CD4-positive, CD25-positive, alpha-beta regulatory T cell (primary cell): ENCODE results near the gene ADH4. TPM values are rescaled to one million over a fixed set of nuclear protein-coding genes. Genes with fewer than 3 reads are reported as not detected.

Experiments used
- ATAC-seq, 2 donors: fragments of 150-1000 bp; cut with Tn5 transposase; one replicate each; pipeline ENCODE4 v1.10.0; 2021; ENCODE audit warnings: low read depth in 2 of 2, moderate number of reproducible peaks in 2 of 2, moderate library complexity in 1 of 2
- DNase-seq, 3 donors: peaks; one replicate each; pipeline versions ENCODE4 v3.0.0 to v3.0.0-alpha.2; 2012 to 2022; ENCODE audit warnings: mixed read lengths in 1 of 3
- H3K27ac ChIP-seq: one replicate; pipeline ENCODE4 v1.7.0; 2013; ENCODE audit warnings: mild to moderate bottlenecking, low read length; ENCODE audit not compliant: insufficient read depth, poor library complexity, severe bottlenecking
- H3K27me3 ChIP-seq: one replicate; pipeline ENCODE4 v1.7.0; 2013; ENCODE audit warnings: low read length; ENCODE audit not compliant: control insufficient read depth, insufficient read depth
- H3K36me3 ChIP-seq: one replicate; pipeline ENCODE4 v1.7.0; 2013; ENCODE audit warnings: mild to moderate bottlenecking, low read length, moderate library complexity; ENCODE audit not compliant: control insufficient read depth, insufficient read depth
- H3K4me1 ChIP-seq: 2 replicates; pipeline ENCODE4 v1.7.0; 2013; ENCODE audit warnings: mild to moderate bottlenecking, low read length; ENCODE audit not compliant: insufficient read depth, control insufficient read depth, poor library complexity, severe bottlenecking
- H3K4me3 ChIP-seq: one replicate; pipeline ENCODE4 v1.7.0; 2013; ENCODE audit warnings: low read depth, mild to moderate bottlenecking, low read length, moderate library complexity
- H3K9me3 ChIP-seq, 2 experiments: 1 replicate in 1 of 2; 2 replicates in 1 of 2; pipeline ENCODE4 v1.7.0; 2013; ENCODE audit warnings: low read length in 2 of 2, mild to moderate bottlenecking in 1 of 2, moderate library complexity in 1 of 2; ENCODE audit not compliant: control insufficient read depth in 2 of 2
- H3K27ac Mint-ChIP-seq, 3 donors: one replicate each; pipeline ENCODE4 v1.8.0; 2020 to 2022; ENCODE audit warnings: mild to moderate bottlenecking in 3 of 3, mixed read lengths in 3 of 3, moderate library complexity in 2 of 3
- H3K27me3 Mint-ChIP-seq: one replicate; pipeline ENCODE4 v1.8.0; 2022; ENCODE audit warnings: mild to moderate bottlenecking, mixed read lengths
- H3K36me3 Mint-ChIP-seq: one replicate; pipeline ENCODE4 v1.8.0; 2020; ENCODE audit warnings: mixed read lengths
- H3K4me1 Mint-ChIP-seq, 4 donors: one replicate each; pipeline ENCODE4 v1.8.0; 2020 to 2022; ENCODE audit warnings: mixed read lengths in 4 of 4, mild to moderate bottlenecking in 1 of 4
- H3K4me3 Mint-ChIP-seq, 4 donors: one replicate each; pipeline ENCODE4 v1.8.0; 2020 to 2022; ENCODE audit warnings: mild to moderate bottlenecking in 4 of 4, mixed read lengths in 4 of 4, moderate library complexity in 3 of 4
- H3K9me3 Mint-ChIP-seq, 7 donors: one replicate each; pipeline ENCODE4 v1.8.0; 2020 to 2022; ENCODE audit warnings: mixed read lengths in 7 of 7, mild to moderate bottlenecking in 3 of 7, moderate library complexity in 2 of 7
- polyA plus RNA-seq, 4 donors: library from polyadenylated mRNA; unstranded; fragments of 300-500 nt; fragmentation: Illumina TruSeq; gene quantifications; one replicate each; pipeline ENCODE4 v1.2.3, GENCODE V29; 2021
- total RNA-seq: library from RNA; stranded (reverse); gene quantifications from one replicate; pipeline ENCODE4 v1.2.3, GENCODE V29; 2022

Gene ADH4
- total and polyA plus RNA-seq, 5 donors from 2014 or later: not detected

DNA sequence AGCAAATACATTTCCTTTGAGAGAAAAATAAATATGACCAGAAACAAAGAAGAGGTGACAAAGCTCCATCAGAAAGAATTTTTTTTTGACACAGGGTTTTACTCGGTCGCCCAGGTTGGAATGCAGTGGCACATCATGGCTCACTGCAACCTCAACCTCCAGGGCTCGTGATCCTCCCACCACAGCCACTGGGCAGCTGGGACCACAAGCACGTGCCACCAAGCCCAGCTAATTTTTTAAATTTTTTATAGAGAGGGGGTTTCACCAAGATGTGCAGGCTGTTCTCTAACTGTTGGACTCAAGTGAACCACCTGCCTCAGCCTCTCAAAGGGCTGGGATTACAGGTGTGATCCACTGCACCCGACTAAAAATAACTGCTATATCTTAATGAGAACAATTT is 65.8 kb downstream of the ADH4 start:
- H3K4me3 Mint-ChIP-seq: no peak overlapping the region
- DNase-seq (no peak), ATAC-seq (no peak)
- Histone ChIP-seq H3K27me3 (no peaks in the 10 kb centered on the region), H3K27ac (no peak overlapping the region), H3K4me1 (no peaks in the 10 kb centered on the region), H3K4me3 (no peak overlapping the region), H3K36me3 (peaks cover 97% of the 10 kb centered on the region), H3K9me3 (no peaks in the 10 kb centered on the region)
- H3K9me3 Mint-ChIP-seq: no peaks in the 10 kb centered on the region
- H3K36me3 Mint-ChIP-seq: peaks cover 38% of the 10 kb centered on the region
- peaks cover 17 to 21% (median 19%) of the 10 kb centered on the region in 4 donors for H3K4me1 Mint-ChIP-seq
- no peaks in the 10 kb centered on the region for H3K27me3 Mint-ChIP-seq
- no peak overlapping the region for H3K27ac Mint-ChIP-seq

DNA sequence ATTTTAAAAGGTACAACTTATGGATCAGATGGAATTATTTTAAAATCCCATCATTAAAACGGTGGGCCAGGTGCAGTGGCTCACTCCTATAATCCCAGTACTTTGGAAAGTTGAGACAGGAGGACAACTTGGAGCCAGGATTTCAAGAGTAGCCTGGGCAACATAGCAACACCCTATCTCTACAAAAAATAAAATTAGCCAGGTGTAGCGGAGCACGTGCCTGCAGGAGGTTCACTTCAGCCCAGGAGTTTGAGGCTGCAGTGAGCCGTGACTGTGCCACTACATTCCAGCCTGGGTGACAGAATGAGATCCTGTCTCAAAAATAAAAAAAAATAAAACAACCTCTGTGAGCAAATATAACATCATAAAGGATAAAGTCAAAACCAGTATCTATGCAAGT is 66.9 kb downstream of the ADH4 start:
- peaks cover 46% of the 10 kb centered on the region for H3K36me3 Mint-ChIP-seq
- peak overlapping the region in 2 of 3 donors; percentile 35 to 56 for H3K27ac Mint-ChIP-seq

DNA sequence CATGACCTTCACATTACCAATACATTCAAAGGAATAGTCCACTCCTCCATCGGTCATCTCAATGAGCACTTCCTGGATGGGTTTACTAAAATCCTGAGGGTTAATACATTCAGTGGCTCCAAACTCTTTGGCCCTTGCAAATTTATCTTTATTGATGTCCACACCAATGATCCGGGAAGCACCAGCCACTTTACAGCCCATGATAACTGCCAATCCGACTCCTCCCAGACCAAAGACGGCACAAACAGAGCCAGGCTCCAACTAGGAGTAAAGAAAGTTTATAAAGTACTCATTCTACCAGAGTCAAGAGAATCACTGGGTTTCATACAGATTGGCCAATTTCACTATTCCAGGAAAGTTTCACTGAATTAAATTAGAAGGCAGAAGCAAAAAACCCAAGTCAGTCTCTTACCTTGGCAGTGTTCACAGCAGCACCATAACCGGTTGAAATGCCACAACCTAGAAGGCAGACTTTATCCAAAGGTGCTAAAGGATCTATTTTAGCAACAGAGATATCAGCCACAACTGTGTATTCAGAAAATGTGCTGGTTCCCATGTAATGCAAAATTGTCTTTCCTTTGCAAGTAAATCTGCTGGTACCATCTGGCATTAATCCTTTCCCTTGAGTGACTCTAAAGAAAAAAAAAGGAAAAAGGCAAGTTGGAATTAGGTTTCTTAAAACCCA is 67.7 kb downstream of the ADH4 start:
- DNase-seq (no peak), ATAC-seq (no peak)
- H3K4me1 Mint-ChIP-seq: peaks cover 11 to 25% (median 16%) of the 10 kb centered on the region in 4 donors
- peak overlapping the region in 2 of 3 donors; percentile 33 to 74 for H3K27ac Mint-ChIP-seq
- no peak overlapping the region for H3K4me3 ChIP-seq
- H3K9me3 ChIP-seq: no peaks in the 10 kb centered on the region
- H3K27ac ChIP-seq: no peak overlapping the region
- H3K27me3 Mint-ChIP-seq: no peaks in the 10 kb centered on the region
- no peaks in the 10 kb centered on the region for H3K27me3 ChIP-seq
- peaks cover 41% of the 10 kb centered on the region for H3K36me3 Mint-ChIP-seq
- H3K4me1 ChIP-seq: no peaks in the 10 kb centered on the region
- no peaks in the 10 kb centered on the region for H3K9me3 Mint-ChIP-seq
- H3K36me3 ChIP-seq: peaks cover 91% of the 10 kb centered on the region
- no peak overlapping the region for H3K4me3 Mint-ChIP-seq

More for the DNA sequence above, 66.9 kb downstream of the ADH4 start:
- Histone ChIP-seq H3K27ac (no peak overlapping the region), H3K4me3 (no peak overlapping the region), H3K4me1 (no peaks in the 10 kb centered on the region), H3K36me3 (peaks cover 92% of the 10 kb centered on the region), H3K27me3 (no peaks in the 10 kb centered on the region), H3K9me3 (no peaks in the 10 kb centered on the region)
- Mint-ChIP-seq H3K27me3 (no peaks in the 10 kb centered on the region), H3K4me1 (peaks cover 16 to 25% (median 20%) of the 10 kb centered on the region in 4 donors), H3K9me3 (no peaks in the 10 kb centered on the region), H3K4me3 (no peak overlapping the region)
- ATAC-seq (no peak), DNase-seq (no peak)

DNA sequence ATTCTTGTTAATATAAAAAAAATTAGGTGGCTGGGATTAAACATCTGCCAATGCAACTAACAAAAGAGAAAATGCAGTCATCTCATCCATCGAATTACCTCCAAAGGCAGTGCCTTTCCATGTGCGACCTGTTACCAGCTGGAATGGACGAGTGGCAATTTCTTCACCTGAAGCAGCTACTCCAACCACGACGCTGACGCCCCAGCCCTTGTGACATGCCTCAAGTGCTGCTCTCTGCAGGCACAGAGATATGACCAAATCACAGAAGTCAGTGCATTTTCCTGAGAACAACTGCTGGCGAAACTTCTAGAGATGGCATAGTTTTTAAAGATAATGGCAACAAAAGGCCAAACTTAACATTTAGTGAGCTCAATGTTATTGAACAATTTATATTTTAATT is 69.3 kb downstream of the ADH4 start:
- H3K9me3 Mint-ChIP-seq: no peaks in the 10 kb centered on the region
- no peak for DNase-seq

More for the DNA sequence above, 69.3 kb downstream of the ADH4 start:
- Histone ChIP-seq H3K9me3 (no peaks in the 10 kb centered on the region), H3K4me1 (no peaks in the 10 kb centered on the region), H3K27me3 (no peaks in the 10 kb centered on the region), H3K4me3 (no peak overlapping the region), H3K27ac (no peak overlapping the region), H3K36me3 (peaks cover 82% of the 10 kb centered on the region)
- Mint-ChIP-seq H3K27ac (no peak overlapping the region), H3K4me1 (peaks cover 3 to 21% (median 10%) of the 10 kb centered on the region in 4 donors), H3K36me3 (peaks cover 36% of the 10 kb centered on the region), H3K4me3 (no peak overlapping the region), H3K27me3 (no peaks in the 10 kb centered on the region)
- ATAC-seq: no peak

Other genes starting within 250 kb of the ADH4 start
- gene EIF4E, start 215.2 kb downstream of the ADH4 start, total RNA-seq: 57.4 TPM
- gene EIF4E, start 215.2 kb downstream of the ADH4 start, polyA plus RNA-seq: 10 to 100 TPM; 52.0 to 86.1 (median 74.6) TPM
- gene METAP1, start 148.6 kb downstream of the ADH4 start, total RNA-seq: 37.5 TPM
- 10 to 100 TPM; 30.8 to 43.8 (median 33.0) TPM for gene METAP1, start 148.6 kb downstream of the ADH4 start, polyA plus RNA-seq
- gene ADH5, start 55.5 kb downstream of the ADH4 start, total RNA-seq: 56.7 TPM
- gene ADH5, start 55.5 kb downstream of the ADH4 start, polyA plus RNA-seq: 100 to 1,000 TPM; 159 to 196 (median 173) TPM
- not detected for gene ADH6, start 74.9 kb upstream of the ADH4 start, total RNA-seq
- not detected for gene ADH6, start 74.9 kb upstream of the ADH4 start, polyA plus RNA-seq
- not detected for gene ADH1A, start 146.7 kb upstream of the ADH4 start, total RNA-seq
- gene ADH1A, start 146.7 kb upstream of the ADH4 start, polyA plus RNA-seq: not detected
- gene ADH1B, start 177.1 kb upstream of the ADH4 start, total RNA-seq: not detected
- gene ADH1B, start 177.1 kb upstream of the ADH4 start, polyA plus RNA-seq: not detected
- not detected for gene ADH1C, start 208.4 kb upstream of the ADH4 start, total RNA-seq
- gene ADH1C, start 208.4 kb upstream of the ADH4 start, polyA plus RNA-seq: not detected